ENCODE data around the gene NFKB1.

NFKB1 gene

DNA sequence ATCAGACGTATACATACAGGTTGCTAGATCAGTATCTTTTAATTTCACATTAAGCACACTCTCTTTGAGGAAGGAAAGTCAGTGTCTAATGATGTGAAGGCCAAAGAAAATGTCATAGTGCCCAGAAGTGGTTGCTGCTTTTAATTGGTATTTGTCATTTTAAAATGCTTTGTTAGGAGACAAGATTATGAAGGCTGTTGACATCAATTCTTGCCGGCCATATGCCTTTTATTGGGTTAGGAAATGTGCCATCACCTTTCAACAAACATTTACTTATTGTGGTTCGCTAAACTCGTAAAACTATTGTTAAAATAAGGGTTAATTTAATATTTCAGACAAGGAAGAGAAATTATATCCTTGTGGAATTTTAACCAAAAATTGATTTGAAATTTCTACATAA, 32.2 kb downstream of the NFKB1 start:
- DNase-seq, result no peak

DNA sequence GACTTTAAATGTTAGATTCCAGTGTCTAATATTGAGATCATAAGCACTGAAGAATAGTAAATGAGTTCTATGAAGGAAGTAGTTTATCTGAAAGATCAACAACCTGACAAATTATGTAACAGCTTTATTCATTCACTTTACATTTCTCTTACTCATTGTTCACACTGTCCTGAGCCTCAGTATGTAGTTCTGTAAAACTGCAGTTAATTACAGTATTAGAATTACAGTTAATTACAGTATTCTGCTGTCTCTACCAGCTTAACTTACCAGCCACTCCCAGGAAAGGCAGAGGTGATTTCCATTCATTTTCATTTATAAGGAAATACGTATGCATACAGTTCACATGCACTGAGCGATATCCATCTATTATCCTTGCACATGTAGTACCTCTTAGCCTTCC, 32.7 kb downstream of the NFKB1 start:
- DNase-seq, result no peak

DNA sequence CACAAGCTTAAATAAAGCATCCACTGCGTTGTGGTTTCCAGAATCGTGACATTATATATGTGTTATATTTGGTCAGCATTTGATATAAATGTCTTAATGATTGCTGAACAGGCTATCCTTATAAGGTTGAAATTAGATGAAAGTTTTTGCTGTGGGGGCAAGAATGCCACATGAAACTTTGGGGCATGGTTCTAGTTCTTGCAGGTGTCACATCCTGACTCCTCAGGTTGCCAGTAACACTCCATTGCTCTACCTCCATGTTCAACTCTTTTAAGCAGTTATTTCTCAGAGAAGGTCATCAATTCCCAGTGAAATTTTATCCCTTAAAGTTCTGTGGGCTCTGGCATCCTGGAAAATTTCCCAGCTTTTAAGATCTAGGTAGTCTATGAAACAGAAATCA, 33.7 kb downstream of the NFKB1 start:
- DNase-seq, result no peak

GRCh38 chr4:102535398-102536082, 34.4 kb downstream of the NFKB1 start:
- no peak for DNase-seq

- no peak for DNase-seq
These were observed 35.6 kb downstream of the NFKB1 start for GRCh38 chr4:102536768-102537167.

GRCh38 chr4:102537269-102537668, 36.1 kb downstream of the NFKB1 start:
- no peak for DNase-seq

GRCh38 chr4:102541697-102542096, 40.5 kb downstream of the NFKB1 start:
- DNase-seq, result no peak

DNA sequence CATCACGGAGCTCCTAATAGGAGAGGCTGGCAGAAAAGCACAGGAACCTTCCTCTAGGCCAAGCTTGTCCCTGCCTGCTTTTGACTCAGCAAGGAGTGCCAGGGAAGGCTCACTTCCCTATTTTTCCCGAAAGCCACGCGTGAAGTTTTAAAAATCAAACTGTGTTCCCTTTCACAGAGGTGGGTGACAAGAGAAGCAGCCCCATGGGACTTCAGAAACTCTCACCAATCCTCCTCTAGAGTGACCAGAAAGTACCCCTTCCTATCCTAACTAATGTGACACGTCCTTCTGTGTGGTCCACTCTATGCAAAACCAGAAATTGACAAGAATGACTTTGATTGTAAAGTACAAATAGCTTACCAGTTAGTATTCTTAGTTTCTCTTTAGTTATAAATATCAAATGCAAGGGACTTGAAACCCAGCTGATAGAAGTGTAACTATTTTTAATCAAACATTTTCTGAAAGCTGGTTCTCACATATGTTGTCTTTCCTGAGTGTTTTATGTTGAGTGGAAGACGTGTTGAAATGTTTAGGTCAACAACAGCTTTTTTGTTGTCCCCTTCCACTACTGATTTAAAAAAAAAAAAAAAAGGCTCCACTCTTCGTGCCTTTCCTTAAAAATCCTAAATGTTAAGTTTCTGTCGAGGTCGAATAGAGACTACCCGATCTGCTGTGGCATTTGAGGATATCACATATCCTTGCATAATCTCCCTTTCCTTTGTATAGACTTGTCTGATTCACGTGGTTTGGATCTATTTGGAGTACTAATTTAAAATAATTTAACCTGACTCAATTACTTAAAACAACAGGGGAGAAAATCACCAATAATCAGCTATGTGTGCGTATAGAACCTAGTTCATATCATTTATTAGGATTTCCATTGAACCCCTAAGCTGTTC, 42.1 kb downstream of the NFKB1 start:
- DNase-seq, result no peak

DNA sequence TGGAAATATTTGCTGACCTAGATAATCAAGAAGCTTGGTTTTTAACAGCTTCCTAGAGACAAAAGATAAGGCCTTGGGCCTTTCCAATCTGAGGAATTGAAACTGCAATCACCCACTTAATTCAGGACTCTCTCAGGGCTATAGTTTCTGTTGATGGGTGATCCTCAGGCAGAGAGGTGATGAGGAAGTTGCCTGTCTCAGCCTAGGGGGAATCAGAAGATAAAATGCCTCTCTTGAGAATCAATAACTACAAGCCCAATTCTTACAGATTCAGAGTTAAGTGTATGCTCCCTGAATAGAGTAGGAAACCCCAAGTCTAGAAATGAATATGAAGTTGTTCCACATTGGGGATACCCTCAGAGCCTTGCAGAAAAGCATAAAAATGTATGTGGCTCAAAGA, 45.5 kb downstream of the NFKB1 start:
- DNase-seq, result no peak

DNA sequence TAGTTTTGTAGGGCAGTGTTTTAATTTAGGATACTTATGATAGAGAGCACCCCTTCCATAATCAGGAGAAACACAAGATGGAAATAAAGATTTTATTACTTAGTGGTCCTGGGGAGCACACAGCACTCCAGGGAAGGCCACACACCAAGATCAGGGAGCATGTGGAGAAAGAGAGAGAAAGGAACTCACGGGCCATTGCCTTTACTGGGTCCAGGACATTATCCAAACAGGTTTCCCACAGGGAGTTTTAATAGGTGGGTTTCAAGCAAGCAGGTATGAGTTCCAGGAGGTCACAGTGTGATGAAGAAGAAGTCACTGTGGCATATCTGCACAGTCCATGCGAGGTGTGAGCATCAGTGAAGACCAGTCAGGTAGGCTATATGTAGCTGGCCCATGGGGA, 46.8 kb downstream of the NFKB1 start:
- no peak for DNase-seq

DNA sequence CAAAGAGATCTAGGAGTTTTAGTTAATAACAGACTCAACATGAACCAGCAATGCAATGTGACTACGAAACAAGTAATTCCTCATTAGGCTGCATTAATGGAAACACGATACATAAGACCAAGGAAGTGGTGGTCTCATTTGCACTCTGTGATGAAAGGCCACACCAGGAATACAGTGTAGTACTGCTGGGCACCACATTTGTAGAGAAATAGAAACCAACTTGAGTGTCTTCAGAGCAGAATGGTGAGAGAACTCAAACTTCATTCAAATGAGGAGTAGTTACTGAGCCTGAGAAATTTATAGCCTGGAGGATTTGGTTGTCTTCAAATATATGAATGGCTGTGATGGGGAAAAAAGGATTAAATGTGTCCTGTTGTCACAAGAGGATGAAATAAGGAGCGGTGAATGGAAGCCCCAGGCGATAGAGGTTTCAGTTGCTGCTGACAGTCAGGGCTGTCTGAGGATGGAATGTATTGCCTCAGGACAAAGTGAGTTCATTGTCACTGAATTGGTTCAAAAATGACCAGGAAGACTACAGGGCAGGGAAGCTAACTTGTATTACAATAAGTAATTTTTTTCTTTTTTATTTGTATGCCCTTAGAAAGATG, 50.9 kb downstream of the NFKB1 start:
- DNase-seq, result no peak

DNA sequence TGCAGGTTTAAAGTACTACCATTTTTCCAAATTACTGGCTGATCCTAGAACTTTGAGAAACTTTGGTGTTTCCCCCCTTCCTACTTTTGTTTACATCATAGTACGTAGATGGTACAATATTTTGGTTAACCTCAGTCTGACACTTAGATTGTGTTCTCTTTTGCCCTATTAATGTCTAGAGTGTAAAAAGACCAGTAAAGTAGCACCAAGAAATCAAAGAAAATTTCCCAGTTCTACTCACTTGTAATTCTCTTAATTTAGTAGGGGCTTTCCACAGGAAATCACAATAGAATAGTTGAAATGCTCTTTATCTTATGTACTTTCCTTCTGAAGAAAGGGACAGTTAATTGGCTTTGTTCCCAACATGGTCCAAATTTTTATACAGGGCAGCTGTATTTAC, 51.6 kb downstream of the NFKB1 start:
- DNase-seq, result no peak

GRCh38 chr4:102553982-102554381, 52.8 kb downstream of the NFKB1 start:
- no peak for DNase-seq

- DNase-seq, result no peak
These were observed 53.3 kb downstream of the NFKB1 start for GRCh38 chr4:102554482-102554881.

GRCh38 chr4:102554992-102555391, 53.8 kb downstream of the NFKB1 start:
- DNase-seq, result no peak

GRCh38 chr4:102557636-102558035, 56.5 kb downstream of the NFKB1 start:
- no peak for DNase-seq

DNA sequence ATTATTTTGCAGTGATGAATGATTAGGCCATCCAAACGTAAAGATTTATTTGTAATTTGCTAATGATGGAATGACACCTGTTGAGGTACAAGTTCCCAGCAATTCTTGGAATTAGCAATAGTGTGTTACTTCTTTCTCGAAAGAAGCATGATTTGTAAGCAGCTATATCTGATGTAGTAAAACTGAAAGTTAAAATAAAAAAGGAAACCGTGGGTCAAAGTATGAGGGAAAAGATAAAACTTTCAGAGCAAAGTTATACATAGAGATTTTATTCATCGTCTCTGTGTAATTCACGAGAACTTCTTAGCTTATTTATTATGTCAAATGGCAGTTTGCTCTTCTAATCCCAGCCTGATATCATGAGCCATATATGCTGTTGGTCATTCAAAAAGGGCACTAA, 59.0 kb downstream of the NFKB1 start:
- no peak for DNase-seq

DNA sequence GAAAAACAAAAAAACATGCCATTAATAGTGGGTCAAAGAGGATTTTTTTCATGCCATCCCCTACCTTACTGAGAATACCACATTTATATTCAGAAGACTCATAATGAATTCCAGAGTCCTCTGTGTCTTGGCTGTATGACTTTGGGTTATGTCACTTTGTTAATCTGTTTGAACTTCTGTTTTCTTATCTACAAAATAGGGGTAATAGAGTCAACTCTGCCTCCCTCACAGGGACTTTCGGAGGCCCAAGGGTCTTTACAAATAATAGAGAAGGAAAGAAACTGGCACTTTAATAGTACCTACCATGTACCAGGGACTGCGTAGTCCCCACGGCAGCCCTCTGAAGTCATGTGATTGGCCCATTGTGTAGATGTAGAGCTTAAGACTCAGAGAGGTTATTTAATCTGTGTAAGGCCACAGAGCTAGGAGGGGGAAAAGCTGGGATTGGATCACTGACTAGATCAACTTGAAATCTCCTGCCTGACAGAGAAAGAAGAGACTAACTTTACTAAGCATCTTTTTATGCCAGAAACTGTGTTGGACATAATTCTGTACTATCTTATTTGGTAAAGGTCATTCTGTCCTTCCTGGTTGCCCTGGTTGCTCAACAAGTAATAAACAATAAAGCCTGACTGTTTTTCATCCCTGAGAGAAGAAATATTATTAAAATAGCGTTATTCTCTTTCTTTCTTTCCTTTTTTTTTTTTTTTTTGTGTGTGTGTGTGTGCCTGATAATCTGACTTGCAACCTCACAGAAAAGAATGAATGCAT, 59.6 kb downstream of the NFKB1 start:
- DNase-seq, result no peak

DNA sequence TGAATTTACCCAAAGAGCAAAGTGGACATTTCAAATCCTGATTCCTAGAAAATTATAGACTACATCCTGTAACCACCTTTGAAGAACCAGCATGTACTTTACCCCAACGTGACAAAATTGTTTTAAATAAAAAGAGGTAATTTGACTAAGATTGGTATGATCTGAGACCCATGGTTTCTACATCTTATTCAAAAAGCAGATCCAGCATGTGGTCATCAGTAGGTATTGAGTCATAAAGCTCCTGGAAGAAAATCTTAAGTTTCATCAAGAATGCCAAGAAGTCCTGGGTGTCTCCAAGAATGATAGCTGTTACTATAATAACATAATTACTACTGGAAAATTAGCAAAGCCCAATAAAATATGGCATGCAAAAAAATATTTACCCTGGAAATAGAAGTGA, 61.8 kb downstream of the NFKB1 start:
- DNase-seq, result no peak

- no peak for DNase-seq
These were observed 63.4 kb downstream of the NFKB1 start for GRCh38 chr4:102564399-102565059.

- no peak for DNase-seq
These were observed 64.5 kb downstream of the NFKB1 start for GRCh38 chr4:102565696-102566095.

GRCh38 chr4:102566426-102566825, 65.3 kb downstream of the NFKB1 start:
- DNase-seq, result no peak

DNA sequence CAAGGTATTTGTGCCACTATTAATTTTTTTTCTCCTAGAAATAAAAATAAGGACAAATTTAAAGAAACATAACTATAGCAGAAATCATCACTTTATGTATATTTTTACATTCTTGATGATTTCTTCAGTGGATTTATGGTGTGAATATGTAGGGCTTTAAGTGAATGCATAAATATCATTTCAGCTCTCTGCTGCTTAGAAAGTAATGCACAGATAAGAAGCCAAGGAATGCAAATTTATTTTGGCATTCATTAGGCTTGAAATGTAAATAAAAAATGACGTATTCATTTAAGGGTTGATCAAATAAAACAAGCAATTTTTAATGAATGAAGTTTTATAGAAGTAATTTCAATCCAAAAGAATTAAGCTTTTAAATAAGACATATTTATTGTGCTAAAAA, 66.3 kb downstream of the NFKB1 start:
- no peak for DNase-seq

All from NCI-H2029 (cell line).